Measurements from ENCODE around the gene STK16. TPM values are rescaled to one million over a fixed set of nuclear protein-coding genes. Genes with fewer than 3 reads are reported as not detected.
A peak's percentile ranks its signal among the peaks of the same experiment; 100 is the strongest.
"Not testable (repeated sequence)": the region's sequence is repeated elsewhere in the genome, so short reads cannot be mapped to it uniquely, and the experiment has no call there.

STK16 gene
- total RNA-seq, 1 donor from 2014 or later: 29.1 TPM

- H3K4me3 Mint-ChIP-seq: no peak overlapping the region
Measured at GRCh38 chr2:219286436-219287115, 41.3 kb downstream of the STK16 start.

DNA sequence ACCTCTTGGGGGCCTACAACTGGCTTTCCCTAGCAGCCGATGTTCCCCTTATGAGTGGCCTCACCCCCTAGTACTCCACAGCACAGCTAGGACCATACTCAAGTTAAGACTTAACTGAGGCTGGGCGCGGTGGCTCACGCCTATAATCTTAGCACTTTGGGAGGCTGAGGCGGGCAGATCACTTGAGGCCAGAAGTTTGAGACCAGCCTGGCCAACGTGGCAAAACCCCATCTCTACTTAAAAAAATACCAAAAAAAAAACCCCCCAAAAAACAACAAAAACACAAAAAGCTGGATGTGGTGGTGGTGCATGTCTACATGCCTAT, 41.8 kb downstream of the STK16 start:
- H3K27me3 Mint-ChIP-seq; intact Hi-C loops (cut with micrococcal nuclease): not testable (repeated sequence)
- H3K36me3 Mint-ChIP-seq (ENCODE audit: low read depth): peaks cover 19% of the 10 kb centered on the region

More at GRCh38 chr2:219286436-219287115, 41.3 kb downstream of the STK16 start:
- peaks cover 11% of the 10 kb centered on the region for H3K4me1 Mint-ChIP-seq
- peaks cover 22% of the 10 kb centered on the region for H3K36me3 Mint-ChIP-seq (ENCODE audit: low read depth)
- DNase-seq: no peak
- no peaks in the 10 kb centered on the region for H3K27me3 Mint-ChIP-seq
- intact Hi-C loops (cut with micrococcal nuclease): no loop called here
- no peaks in the 10 kb centered on the region for H3K9me3 Mint-ChIP-seq
- H3K27ac Mint-ChIP-seq: no peak overlapping the region

GRCh38 chr2:219287580-219288265, 42.4 kb downstream of the STK16 start:
- H3K27ac Mint-ChIP-seq: no peak overlapping the region
- peaks cover 7% of the 10 kb centered on the region for H3K4me1 Mint-ChIP-seq
- no peaks in the 10 kb centered on the region for H3K27me3 Mint-ChIP-seq
- no peaks in the 10 kb centered on the region for H3K9me3 Mint-ChIP-seq
- intact Hi-C loops (cut with micrococcal nuclease): no loop called here
- DNase-seq: no peak
- peaks cover 14% of the 10 kb centered on the region for H3K36me3 Mint-ChIP-seq (ENCODE audit: low read depth)
- no peak overlapping the region for H3K4me3 Mint-ChIP-seq

More for the DNA sequence above, 41.8 kb downstream of the STK16 start:
- H3K4me1 Mint-ChIP-seq: peaks cover 11% of the 10 kb centered on the region
- DNase-seq, H3K27ac Mint-ChIP-seq, H3K4me3 Mint-ChIP-seq, H3K9me3 Mint-ChIP-seq: not testable (repeated sequence)

- no peaks in the 10 kb centered on the region for H3K9me3 Mint-ChIP-seq
- H3K27me3 Mint-ChIP-seq: no peaks in the 10 kb centered on the region
- peaks cover 5% of the 10 kb centered on the region for H3K4me1 Mint-ChIP-seq
- H3K27ac Mint-ChIP-seq: no peak overlapping the region
- H3K36me3 Mint-ChIP-seq (ENCODE audit: low read depth): peaks cover 3% of the 10 kb centered on the region
- no peak overlapping the region for H3K4me3 Mint-ChIP-seq
- no peak for DNase-seq
- intact Hi-C loops (cut with micrococcal nuclease): no loop called here
Measured at GRCh38 chr2:219289195-219289536, 43.9 kb downstream of the STK16 start.

DNA sequence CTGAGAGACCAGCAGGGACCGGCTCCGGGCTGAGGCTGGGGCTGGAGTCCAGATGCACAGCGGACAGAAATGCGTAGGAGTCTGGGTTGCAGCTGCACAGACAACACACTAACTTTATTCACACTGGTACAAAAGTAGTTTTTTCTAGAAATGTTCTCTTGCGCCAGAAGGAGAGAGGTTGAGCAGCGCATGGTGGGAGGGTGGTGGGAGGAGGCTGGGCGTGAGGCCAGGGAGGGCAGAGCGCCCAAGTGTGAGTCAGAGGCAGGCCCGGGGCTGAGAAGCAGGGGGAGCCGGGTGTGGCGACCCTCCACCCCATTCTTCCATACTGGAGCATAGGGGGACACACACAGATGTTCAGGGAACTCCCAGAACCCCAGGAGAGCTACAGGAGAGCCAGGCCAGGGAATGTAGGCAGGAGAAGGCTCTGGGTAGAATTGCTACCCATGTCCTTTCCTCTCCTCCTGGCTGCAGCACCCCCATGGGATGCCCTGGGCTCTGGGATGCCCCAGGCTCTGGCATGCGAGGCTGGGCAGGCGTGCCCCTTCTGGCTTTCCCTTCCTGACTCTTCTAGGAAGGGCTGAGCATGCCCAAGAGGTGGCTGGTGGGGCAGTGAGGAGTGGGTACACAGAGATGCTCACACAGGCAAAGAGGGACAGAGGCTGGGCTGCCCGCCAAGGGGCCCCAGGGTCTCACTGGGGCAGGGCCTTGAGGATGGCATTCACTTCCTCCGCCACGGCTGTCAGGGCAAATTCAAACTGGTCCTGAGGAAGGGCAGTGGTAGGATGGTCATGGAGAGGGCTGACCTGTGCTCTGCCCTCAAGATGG, 44.5 kb downstream of the STK16 start:
- intact Hi-C loops (cut with micrococcal nuclease): no loop called here
- Mint-ChIP-seq H3K27me3 (no peaks in the 10 kb centered on the region), H3K27ac (no peak overlapping the region), H3K9me3 (no peaks in the 10 kb centered on the region), H3K4me3 (no peak overlapping the region), H3K36me3 (ENCODE audit: low read depth) (peaks cover 3% of the 10 kb centered on the region), H3K4me1 (peaks cover 8% of the 10 kb centered on the region)
- no peak for DNase-seq

DNA sequence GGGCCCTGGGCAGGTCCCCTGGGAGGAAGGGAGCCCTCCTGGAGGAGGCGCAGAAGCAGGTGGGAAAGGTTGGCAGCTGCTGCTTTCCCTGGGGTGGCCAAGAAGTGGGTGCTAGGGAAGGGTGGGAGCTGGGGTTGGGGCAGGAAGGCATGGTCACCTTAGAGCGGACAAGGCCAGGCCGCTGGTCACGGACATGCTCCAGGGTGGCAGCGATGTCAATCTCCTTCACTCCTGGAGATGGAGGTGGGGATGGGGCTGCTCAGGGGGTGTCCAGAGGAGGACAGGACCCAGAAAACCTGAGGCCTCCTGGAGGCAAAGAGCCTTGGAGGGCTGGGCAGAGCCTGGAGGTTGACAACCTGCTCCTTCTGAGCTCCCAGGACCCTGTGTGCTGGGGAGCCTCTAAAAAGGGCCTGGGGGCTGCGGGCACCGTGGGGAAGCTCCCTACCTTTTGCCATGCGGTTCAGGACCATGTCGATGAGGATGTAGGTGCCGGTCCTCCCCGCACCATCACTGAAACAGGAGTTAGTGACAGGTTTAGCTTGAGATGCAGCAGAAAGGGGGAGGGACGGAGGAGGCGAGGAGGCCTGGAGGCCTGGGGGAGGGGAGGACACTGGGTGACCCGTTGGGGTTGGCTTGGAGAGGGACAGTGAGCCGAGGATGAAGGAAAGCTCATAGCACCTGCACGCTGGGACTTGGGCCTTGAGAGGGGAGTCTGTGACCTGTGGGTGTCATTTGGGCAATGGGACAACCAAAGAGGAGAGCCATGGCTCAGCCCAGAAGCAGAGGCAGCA, 45.3 kb downstream of the STK16 start:
- intact Hi-C loops (cut with micrococcal nuclease): no loop called here
- Mint-ChIP-seq H3K4me3 (no peak overlapping the region), H3K27me3 (no peaks in the 10 kb centered on the region), H3K4me1 (peaks cover 11% of the 10 kb centered on the region), H3K9me3 (no peaks in the 10 kb centered on the region), H3K27ac (no peak overlapping the region), H3K36me3 (ENCODE audit: low read depth) (no peaks in the 10 kb centered on the region)
- DNase-seq: no peak

- intact Hi-C loops (cut with micrococcal nuclease): no loop called here
- Mint-ChIP-seq H3K27ac (no peak overlapping the region), H3K4me1 (peaks cover 12% of the 10 kb centered on the region), H3K4me3 (no peak overlapping the region), H3K9me3 (no peaks in the 10 kb centered on the region), H3K27me3 (no peaks in the 10 kb centered on the region), H3K36me3 (ENCODE audit: low read depth) (no peaks in the 10 kb centered on the region)
- DNase-seq: no peak
Measured at GRCh38 chr2:219291394-219291793, 46.1 kb downstream of the STK16 start.

DNA sequence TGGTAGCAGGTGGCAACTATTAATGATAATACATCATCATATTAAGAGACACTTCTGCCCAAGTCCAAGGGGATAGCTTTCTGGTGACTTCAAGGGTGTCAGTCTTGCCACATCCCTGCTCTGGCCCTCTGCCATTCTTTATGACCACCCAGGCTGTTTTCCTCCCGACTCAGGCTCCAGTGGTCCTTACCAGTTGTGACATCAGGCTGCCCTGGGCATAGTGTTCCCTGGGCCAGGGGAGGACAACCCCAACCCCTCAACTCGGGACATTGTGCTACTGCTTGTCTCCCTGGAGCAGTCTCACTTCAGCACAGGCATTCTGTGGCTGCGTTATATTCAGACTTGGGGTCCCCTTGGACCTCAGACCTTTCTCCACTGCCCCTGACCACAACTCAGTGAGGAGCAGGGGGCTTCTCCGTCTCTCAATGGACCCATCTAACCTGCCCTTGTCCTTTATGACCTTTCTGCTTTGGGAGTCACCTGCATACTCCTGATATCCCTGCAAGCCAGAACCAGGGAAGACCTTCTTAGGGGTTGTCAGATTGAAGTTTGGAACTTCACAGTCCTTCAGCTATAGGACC, 46.7 kb downstream of the STK16 start:
- Mint-ChIP-seq H3K27me3 (no peaks in the 10 kb centered on the region), H3K27ac (no peak overlapping the region), H3K4me1 (peaks cover 12% of the 10 kb centered on the region), H3K9me3 (no peaks in the 10 kb centered on the region), H3K4me3 (no peak overlapping the region), H3K36me3 (ENCODE audit: low read depth) (no peaks in the 10 kb centered on the region)
- no peak for DNase-seq
- intact Hi-C loops (cut with micrococcal nuclease): no loop called here

- H3K4me1 Mint-ChIP-seq: peaks cover 12% of the 10 kb centered on the region
- intact Hi-C loops (cut with micrococcal nuclease): no loop called here
- no peaks in the 10 kb centered on the region for H3K9me3 Mint-ChIP-seq
- no peaks in the 10 kb centered on the region for H3K27me3 Mint-ChIP-seq
- no peak overlapping the region for H3K27ac Mint-ChIP-seq
- no peak for DNase-seq
- H3K4me3 Mint-ChIP-seq: no peak overlapping the region
- no peaks in the 10 kb centered on the region for H3K36me3 Mint-ChIP-seq (ENCODE audit: low read depth)
Measured at GRCh38 chr2:219292616-219293015, 47.3 kb downstream of the STK16 start.

DNA sequence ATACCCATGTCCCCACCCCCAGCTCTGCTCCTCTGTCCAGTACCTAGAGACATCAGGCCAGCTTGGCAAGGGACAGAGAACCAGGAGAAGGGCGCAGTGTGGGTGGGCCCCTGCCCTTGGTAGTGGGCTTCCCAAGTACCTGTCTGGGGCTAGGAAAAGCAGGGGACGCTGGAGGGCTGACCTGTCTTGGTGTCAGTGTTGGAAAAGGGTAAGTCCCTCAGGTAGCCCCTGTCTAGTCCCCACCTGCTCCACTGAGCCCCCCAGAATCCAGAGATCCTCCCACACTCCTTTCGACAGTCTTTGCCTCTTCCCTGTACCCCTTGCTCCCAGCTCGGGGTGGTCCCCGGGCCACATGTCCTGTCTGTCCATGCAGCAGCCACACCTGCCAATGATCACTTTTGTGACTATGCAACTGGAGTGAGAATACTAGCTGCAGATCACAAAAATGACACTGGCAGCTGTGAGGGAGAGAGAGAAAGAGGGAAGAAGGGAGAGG, 48.5 kb downstream of the STK16 start:
- DNase-seq: no peak
- intact Hi-C loops (cut with micrococcal nuclease): loop anchor here (1.0 to 2.0 kb wide), 5 partner anchors 14 to 117 kb away; partner anchors contain the start of genes ABCB6, CNPPD1, DNAJB2 and DNPEP
- Mint-ChIP-seq H3K27me3 (peaks cover 1% of the 10 kb centered on the region), H3K9me3 (no peaks in the 10 kb centered on the region), H3K4me3 (peak overlapping the region; percentile 84), H3K36me3 (ENCODE audit: low read depth) (no peaks in the 10 kb centered on the region), H3K27ac (peak overlapping the region; percentile 97), H3K4me1 (peaks cover 13% of the 10 kb centered on the region)

DNA sequence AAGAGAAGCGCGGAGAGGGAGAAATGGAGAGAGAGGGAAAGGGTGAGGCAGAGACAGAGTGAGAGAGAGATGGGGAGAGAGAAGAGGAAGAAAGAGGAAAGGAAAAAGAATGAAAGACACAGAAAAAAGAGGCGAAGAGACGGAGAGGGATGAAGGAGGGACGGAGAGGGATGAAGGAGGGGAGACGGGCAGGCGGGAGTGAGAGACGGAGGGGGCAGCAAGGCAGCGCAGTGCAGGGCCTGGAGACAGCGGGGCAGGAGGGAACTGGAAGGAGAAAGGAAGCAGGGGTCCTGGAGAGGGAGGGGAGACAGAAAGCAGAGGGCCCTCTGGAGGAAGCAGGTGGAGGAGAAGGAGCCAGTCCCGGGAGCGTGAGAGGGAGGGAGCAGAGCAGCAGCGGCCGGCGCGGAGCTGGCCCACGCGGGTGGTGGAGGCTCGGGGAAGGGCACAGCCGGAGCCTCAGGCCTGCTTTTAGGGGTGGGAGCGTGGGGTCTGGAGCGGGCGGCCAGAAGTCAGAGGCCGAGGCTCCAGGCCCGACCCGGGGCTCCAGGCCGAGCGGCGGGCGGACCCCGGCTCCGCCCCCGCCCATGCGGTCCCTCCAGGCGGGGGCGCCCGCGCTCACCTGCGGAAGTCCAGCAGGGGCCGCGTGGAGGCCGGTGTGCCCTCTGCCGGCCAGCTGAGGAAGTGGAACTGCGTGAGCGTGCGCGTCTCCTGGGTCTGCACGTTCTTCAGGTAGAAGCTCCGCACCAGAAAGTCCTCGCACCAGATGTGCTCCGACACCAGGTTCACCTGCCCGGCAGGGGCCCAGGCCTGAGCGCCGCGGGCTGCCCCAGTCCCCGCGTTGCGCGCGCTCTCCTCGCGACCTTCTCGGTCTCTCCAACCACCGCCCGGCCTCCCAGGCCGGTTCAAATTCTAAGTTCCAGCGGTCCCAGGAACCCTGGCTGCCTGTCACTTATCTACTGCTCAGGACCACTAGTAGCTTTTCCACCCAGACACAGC, 49.4 kb downstream of the STK16 start:
- H3K27ac Mint-ChIP-seq: peak overlapping the region; percentile 97

DNA sequence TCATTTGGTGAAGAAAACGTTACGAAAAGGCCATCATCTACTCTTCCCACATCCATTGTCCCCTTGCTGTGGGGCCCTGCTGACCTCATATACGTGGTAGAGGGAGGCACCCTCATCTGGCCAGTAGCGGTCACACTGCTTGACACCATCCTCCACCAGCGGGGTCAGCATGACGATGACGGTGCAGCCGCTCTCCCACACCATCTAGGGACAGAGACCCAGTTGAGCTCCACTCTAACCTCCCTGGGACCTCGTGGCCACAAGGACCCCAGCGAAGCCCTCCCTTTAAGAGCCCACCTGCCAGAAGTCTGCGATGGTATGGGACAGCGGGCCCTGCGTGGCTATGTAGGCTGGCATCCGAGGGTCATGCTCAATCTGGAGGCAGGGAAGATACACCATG, 50.9 kb downstream of the STK16 start:
- intact Hi-C loops (cut with micrococcal nuclease): loop anchor here (2.0 kb wide), 1 partner anchor 237 kb away; no protein-coding TSS in a partner anchor

More for the DNA sequence above, 49.4 kb downstream of the STK16 start:
- Mint-ChIP-seq H3K4me1 (peaks cover 17% of the 10 kb centered on the region), H3K36me3 (ENCODE audit: low read depth) (no peaks in the 10 kb centered on the region), H3K4me3 (peak overlapping the region; percentile 84), H3K27me3 (peaks cover 6% of the 10 kb centered on the region), H3K9me3 (no peaks in the 10 kb centered on the region)
- intact Hi-C loops (cut with micrococcal nuclease): loop anchor here (1.0 to 2.0 kb wide), 6 partner anchors 15 to 118 kb away; partner anchors contain the start of genes ABCB6, CNPPD1, DNAJB2 and DNPEP
- peak; percentile 97 for DNase-seq

More for the DNA sequence above, 50.9 kb downstream of the STK16 start:
- Mint-ChIP-seq H3K27me3 (peaks cover 11% of the 10 kb centered on the region), H3K27ac (no peak overlapping the region), H3K9me3 (no peaks in the 10 kb centered on the region), H3K4me1 (peaks cover 17% of the 10 kb centered on the region), H3K4me3 (no peak overlapping the region), H3K36me3 (ENCODE audit: low read depth) (no peaks in the 10 kb centered on the region)
- DNase-seq: no peak

Measured in activated CD4-positive, alpha-beta T cell treated with anti-CD3 and anti-CD28 coated beads, Interleukin-2, amount 10 ng/mL, durations not matched to agents 24 days and 14 days (primary cell).